Endothelial cell of umbilical vein (primary cell): ENCODE data around the gene PGLYRP4. TPM values are rescaled to one million over a fixed set of nuclear protein-coding genes. Genes with fewer than 3 reads are reported as not detected.

Source experiments
- BruUV-seq: library from RNA; stranded (reverse); fragments of 400-500 nt; replicated peaks from 2 replicates; lab custom pipeline; 2021; lab: Mats Ljungman, UMichigan
- CTCF ChIA-PET: fragments of 300-600, 350-600 bp; sonication (Branson Sonifier 250); formaldehyde crosslinking; loops from one replicate; lab custom pipeline; 2021; ENCODE audit warnings: antibody characterized with exemption, inconsistent platforms; lab: Charles Lee
- POLR2A ChIA-PET: fragments of 300-600, 350-600 bp; sonication (Branson Sonifier 250); formaldehyde crosslinking; loops from one replicate; lab custom pipeline; 2021; ENCODE audit warnings: antibody characterized with exemption, inconsistent platforms; lab: Charles Lee
- DNase-seq: peaks from one replicate; pipeline ENCODE4 v3.0.0-alpha.2; 2011; ENCODE audit warnings: low read depth, low spot score
- FAIRE-seq: peaks from 2 replicates; lab custom pipeline; 2011; peaks lifted over from hg19 to GRCh38; lab: Jason Lieb, UNC
- H2AFZ ChIP-seq: 2 replicates; pipeline ENCODE4 v1.6.0; 2012; ENCODE audit warnings: low read depth, low read length, control low read depth, inconsistent platforms
- H3K27ac ChIP-seq: 2 replicates; pipeline ENCODE4 v1.5.1; 2011; ENCODE audit warnings: low read depth, mild to moderate bottlenecking, control low read depth, low read length, moderate library complexity; ENCODE audit not compliant: insufficient read depth
- H3K27me3 ChIP-seq, 2 experiments: 2 replicates each; pipeline versions ENCODE4 v1.6.0 to v1.6.1; 2011; ENCODE audit warnings: low read length in 2 of 2, mixed read lengths in 1 of 2; ENCODE audit not compliant: control insufficient read depth in 2 of 2, insufficient read depth in 2 of 2
- H3K36me3 ChIP-seq, 2 experiments: 2 replicates in 1 of 2; 3 replicates in 1 of 2; pipeline ENCODE4 v1.5.1; 2011; ENCODE audit warnings: low read length in 2 of 2, mild to moderate bottlenecking in 1 of 2, moderate library complexity in 1 of 2; ENCODE audit not compliant: control insufficient read depth in 2 of 2, insufficient read depth in 2 of 2; ENCODE audit errors: extremely low read depth in 1 of 2
- H3K4me1 ChIP-seq: 3 replicates; pipeline ENCODE4 v1.5.1; 2011; ENCODE audit warnings: mild to moderate bottlenecking, low read length; ENCODE audit not compliant: control insufficient read depth, insufficient read depth; ENCODE audit errors: extremely low read depth
- H3K4me2 ChIP-seq: 2 replicates; pipeline ENCODE4 v1.6.1; 2011; ENCODE audit warnings: low read length, control low read depth, mixed read lengths; ENCODE audit not compliant: insufficient read depth
- H3K4me3 ChIP-seq, 3 experiments: fragments of 200-600 bp in 1 of 3; sonication (generic), shearing (Covaris generic) in 1 of 3; replicated peaks in 1 of 3; 2 replicates each; pipeline ENCODE4 v1.5.1; 2011 to 2016; ENCODE audit warnings: control low read depth in 3 of 3, low read length in 3 of 3, mild to moderate bottlenecking in 2 of 3, inconsistent platforms in 1 of 3, low read depth in 1 of 3, moderate library complexity in 1 of 3; ENCODE audit not compliant: insufficient read depth in 1 of 3
- H3K79me2 ChIP-seq: 2 replicates; pipeline ENCODE4 v1.6.0; 2012; ENCODE audit warnings: low read length, inconsistent platforms; ENCODE audit not compliant: control insufficient read depth, insufficient read depth
- H3K9ac ChIP-seq: replicated peaks from 2 replicates; pipeline ENCODE3; 2011; ENCODE audit warnings: low read length, control low read depth; ENCODE audit not compliant: insufficient read depth; ENCODE audit errors: extremely low read depth
- H3K9me1 ChIP-seq: replicated peaks from 3 replicates; pipeline ENCODE4 v1.6.0; 2011; ENCODE audit warnings: mild to moderate bottlenecking, low read length; ENCODE audit not compliant: control insufficient read depth, insufficient read depth; ENCODE audit errors: extremely low read depth
- H3K9me3 ChIP-seq: replicated peaks from 2 replicates; pipeline ENCODE4 v1.5.1; 2012; ENCODE audit warnings: low read length, inconsistent platforms; ENCODE audit not compliant: control insufficient read depth, insufficient read depth
- H4K20me1 ChIP-seq: replicated peaks from 2 replicates; pipeline ENCODE3; 2011; ENCODE audit warnings: mild to moderate bottlenecking, low read length; ENCODE audit not compliant: control insufficient read depth, insufficient read depth; ENCODE audit errors: extremely low read depth
- EZH2 ChIP-seq: IDR thresholded peaks from 2 replicates; pipeline ENCODE4 v1.6.1; 2012; ENCODE audit warnings: borderline replicate concordance, low read depth, mild to moderate bottlenecking, moderate library complexity, low read length, inconsistent platforms; ENCODE audit not compliant: severe bottlenecking
- FOS ChIP-seq: IDR thresholded peaks from 2 replicates; pipeline ENCODE4 v1.6.1; 2011; ENCODE audit warnings: mild to moderate bottlenecking, low read length, moderate library complexity, borderline replicate concordance; ENCODE audit not compliant: insufficient read depth
- GATA2 ChIP-seq: IDR thresholded peaks from 2 replicates; pipeline ENCODE4 v1.7.0; 2011; ENCODE audit warnings: low read depth, mild to moderate bottlenecking, moderate library complexity, mixed read lengths, low read length; ENCODE audit not compliant: insufficient read length, insufficient read depth
- JUN ChIP-seq: IDR thresholded peaks from 2 replicates; pipeline ENCODE4 v1.6.1; 2011; ENCODE audit warnings: borderline replicate concordance, low read depth; ENCODE audit not compliant: insufficient read length, insufficient read depth
- MYC ChIP-seq: IDR thresholded peaks from one replicate; pipeline ENCODE4 v1.6.1; 2011; ENCODE audit warnings: mild to moderate bottlenecking, low read depth, low read length
- POLR2A ChIP-seq: IDR thresholded peaks from 2 replicates; pipeline ENCODE4 v1.6.1; 2012; ENCODE audit warnings: low read depth, mild to moderate bottlenecking, control low read depth, low read length
- POLR2AphosphoS5 ChIP-seq: IDR thresholded peaks from 2 replicates; pipeline ENCODE4 v1.6.1; 2012; ENCODE audit warnings: low read depth, mild to moderate bottlenecking, control low read depth, low read length, moderate library complexity; ENCODE audit not compliant: insufficient read depth
- dilution Hi-C: fragments of 300-500 bp; cut with MboI; formaldehyde crosslinking; loops from one replicate; pipeline ENCODE4 v1.15.0; 2019; ENCODE audit warnings: low sequenced_read_pairs; ENCODE audit not compliant: extremely low pct_ligation_motif_present
- intact Hi-C: fragments of 100-400 bp; cut with micrococcal nuclease; formaldehyde crosslinking; loops from one replicate; pipeline ENCODE4 v1.10.0; 2022
- polyA plus RNA-seq, 4 experiments: library from polyadenylated mRNA; depleted of rRNA in 3 of 4; stranded (reverse) in 3 of 4; unstranded in 1 of 4; fragments of >200 nt; gene quantifications; 2 replicates each; pipeline versions ENCODE4 v1.2.1 to v1.2.3, GENCODE V29; 2011 to 2012; ENCODE audit warnings: missing spikeins in 1 of 4
- total RNA-seq: library from RNA; stranded (reverse); gene quantifications from 2 replicates; pipeline ENCODE4 v1.2.3, GENCODE V29; 2021
- TF ChIP-seq, protein P1 (sequence below), 2 donors: IDR thresholded peaks; 1 replicate in 1 of 2; 2 replicates in 1 of 2; pipeline ENCODE4 v1.5.1; 2011; ENCODE audit warnings: low read length in 2 of 2, mild to moderate bottlenecking in 2 of 2, moderate library complexity in 2 of 2, control low read depth in 1 of 2, inconsistent platforms in 1 of 2, low read depth in 1 of 2; ENCODE audit not compliant: insufficient read depth in 1 of 2; ENCODE audit errors: extremely low read depth in 1 of 2
- TF ChIP-seq, protein P2 (sequence below): IDR thresholded peaks from 2 replicates; pipeline ENCODE4 v1.6.1; 2011; ENCODE audit not compliant: insufficient read depth, insufficient read length

The PGLYRP4 gene
- total and polyA plus RNA-seq, 2 donors (not counting 3 experiments of a cell fraction or from before 2014, with no cell fraction given): not detected

DNA sequence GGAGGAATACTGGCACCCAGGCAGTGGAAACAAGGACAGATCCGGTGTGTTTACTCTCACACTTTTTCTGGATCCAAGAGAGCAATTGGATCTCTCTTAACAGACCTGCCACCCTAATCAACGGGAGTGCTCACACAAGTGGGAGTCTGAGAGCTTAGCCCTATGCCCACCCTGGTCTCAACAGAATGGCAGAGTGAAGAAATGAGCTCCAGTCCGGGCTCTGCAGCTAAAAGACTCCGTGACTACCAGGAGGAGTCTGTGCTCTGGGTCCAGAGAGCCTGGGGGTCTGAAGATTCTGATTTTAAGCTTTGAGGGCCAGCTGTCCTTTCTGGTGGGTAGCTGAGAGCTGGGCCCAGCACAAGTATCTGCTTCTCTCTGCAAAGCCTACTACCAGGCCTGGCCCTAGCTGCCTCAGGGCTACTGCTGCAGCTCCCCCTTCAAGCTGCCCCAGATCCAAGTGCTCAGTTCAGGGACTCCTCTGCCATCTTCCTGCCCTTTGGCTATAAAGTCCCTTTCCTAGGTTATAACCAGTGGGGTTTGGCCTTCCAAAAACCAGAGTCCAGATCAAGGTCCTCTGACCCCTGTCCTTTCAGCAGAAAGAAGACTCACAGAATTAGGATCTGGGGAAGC is 13.0 kb upstream of the PGLYRP4 start:
- H2AFZ ChIP-seq: no peak overlapping the region
- POLR2A ChIA-PET: no interaction called here
- H3K9ac ChIP-seq: no peak overlapping the region
- CTCF ChIA-PET: interaction anchor here (1.2 to 1.7 kb wide), 2 partner anchors 9 to 134 kb away, joined by 3 to 8 read pairs; no protein-coding TSS in a partner anchor
- no TSS peak for BruUV-seq
- no peak overlapping the region for H3K4me3 ChIP-seq
- no peaks in the 10 kb centered on the region for H3K36me3 ChIP-seq
- H3K9me1 ChIP-seq: no peaks in the 10 kb centered on the region
- H3K4me2 ChIP-seq: no peak overlapping the region
- H3K4me1 ChIP-seq: no peaks in the 10 kb centered on the region
- H3K79me2 ChIP-seq: no peaks in the 10 kb centered on the region
- TF ChIP-seq POLR2A (no peak), GATA2 (no peak), JUN (no peak), EZH2 (no peak), MYC (no peak), POLR2AphosphoS5 (no peak), FOS (no peak)
- TF ChIP-seq, protein P1, sequence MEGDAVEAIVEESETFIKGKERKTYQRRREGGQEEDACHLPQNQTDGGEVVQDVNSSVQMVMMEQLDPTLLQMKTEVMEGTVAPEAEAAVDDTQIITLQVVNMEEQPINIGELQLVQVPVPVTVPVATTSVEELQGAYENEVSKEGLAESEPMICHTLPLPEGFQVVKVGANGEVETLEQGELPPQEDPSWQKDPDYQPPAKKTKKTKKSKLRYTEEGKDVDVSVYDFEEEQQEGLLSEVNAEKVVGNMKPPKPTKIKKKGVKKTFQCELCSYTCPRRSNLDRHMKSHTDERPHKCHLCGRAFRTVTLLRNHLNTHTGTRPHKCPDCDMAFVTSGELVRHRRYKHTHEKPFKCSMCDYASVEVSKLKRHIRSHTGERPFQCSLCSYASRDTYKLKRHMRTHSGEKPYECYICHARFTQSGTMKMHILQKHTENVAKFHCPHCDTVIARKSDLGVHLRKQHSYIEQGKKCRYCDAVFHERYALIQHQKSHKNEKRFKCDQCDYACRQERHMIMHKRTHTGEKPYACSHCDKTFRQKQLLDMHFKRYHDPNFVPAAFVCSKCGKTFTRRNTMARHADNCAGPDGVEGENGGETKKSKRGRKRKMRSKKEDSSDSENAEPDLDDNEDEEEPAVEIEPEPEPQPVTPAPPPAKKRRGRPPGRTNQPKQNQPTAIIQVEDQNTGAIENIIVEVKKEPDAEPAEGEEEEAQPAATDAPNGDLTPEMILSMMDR (IDR thresholded peaks at IDR 0.05; ENCODE audit: extremely low read depth in 1 of 2, insufficient read depth in 1 of 2, low read depth in 1 of 2, low read length in 2 of 2): no peak
- TF ChIP-seq, protein P2, sequence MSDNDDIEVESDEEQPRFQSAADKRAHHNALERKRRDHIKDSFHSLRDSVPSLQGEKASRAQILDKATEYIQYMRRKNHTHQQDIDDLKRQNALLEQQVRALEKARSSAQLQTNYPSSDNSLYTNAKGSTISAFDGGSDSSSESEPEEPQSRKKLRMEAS: no peak
- H3K27me3 ChIP-seq: no peaks in the 10 kb centered on the region
- DNase-seq (no peak), FAIRE-seq (no peak)
- H4K20me1 ChIP-seq: no peaks in the 10 kb centered on the region
- H3K9me3 ChIP-seq: no peaks in the 10 kb centered on the region
- intact Hi-C loops: no loop called here
- H3K27ac ChIP-seq: no peak overlapping the region
- dilution Hi-C loops: no loop called here
